Measurements from ENCODE around the gene ATXN7L1. TPM values are rescaled to one million over a fixed set of nuclear protein-coding genes. Genes with fewer than 3 reads are reported as not detected.

ATXN7L1 gene
- total and polyA plus RNA-seq, 2 of the 13 experiments (the other 11 are each of a cell fraction or from before 2014, with no cell fraction given) = 4.1 to 7.8 TPM

- BruUV-seq (replicated peaks) = no TSS peak
- no peak overlapping the region for H3K4me3 ChIP-seq (replicated peaks in 1 of 3; ENCODE audit: insufficient read depth in 1 of 3, low read depth in 2 of 3, low read length in 3 of 3)
- TF ChIP-seq SRSF4 (IDR thresholded peaks at IDR 0.05; ENCODE audit: low read depth, low read length, poor library complexity, severe bottlenecking) (no peak), ZNF263 (CRISPR knock-in tag; IDR thresholded peaks at IDR 0.05) (0 out of 2 replicates have a peak, but pooled peaks have one; percentile 46)
- H3K36me3 ChIP-seq (replicated peaks in 1 of 2; ENCODE audit: control insufficient read depth in 1 of 2, insufficient read depth in 2 of 2, low read length in 2 of 2) = peaks cover 0 to 3% of the 10 kb centered on the region in 2 experiments; a peak in 2 of 5 replicates
- no peaks in the 10 kb centered on the region for H4K20me1 ChIP-seq (ENCODE audit: insufficient read depth, low read length)
- in situ Hi-C loops (cut with HindIII; ENCODE audit: extremely low pct_ligation_motif_present, low pct_unique_long_range_greater_than_20kb) (no loop called here), intact Hi-C loops (cut with micrococcal nuclease; ENCODE audit: unreplicated experiment) (no loop called here)
- FAIRE-seq (no peak), ATAC-seq (peak; percentile 52; the same call in 2 of the 3 replicates), DNase-seq (ENCODE audit: low spot score) (no peak)
- H3K9me3 ChIP-seq (ENCODE audit: low read length) = no peaks in the 10 kb centered on the region
- H3K9ac ChIP-seq (ENCODE audit: insufficient read depth, low read depth, low read length) = no peak overlapping the region
- 90% methylated on average over 1 of the region's 1 CpG for WGBS (ENCODE audit: low lambda C conversion rate)
- H3K4me2 ChIP-seq (ENCODE audit: low read depth, low read length) = no peak overlapping the region
- ChIA-PET POLR2A (interaction anchor here (1.1 kb wide), 1 partner anchor 18 kb away, joined by 5 read pairs; no protein-coding TSS in a partner anchor), CTCF (ENCODE audit: low intra/inter-chr PET ratio, low total read pairs) (no interaction called here)
- H3K79me2 ChIP-seq (ENCODE audit: insufficient read depth, low read length) = peaks cover 2% of the 10 kb centered on the region
- no peaks in the 10 kb centered on the region for H3K27me3 ChIP-seq (ENCODE audit: control insufficient read depth in 1 of 2, insufficient read depth in 2 of 2, low read length in 2 of 2)
- H3K4me1 ChIP-seq (ENCODE audit: insufficient read depth, low read length) = 0 out of 2 replicates have a peak, but pooled peaks cover 6% of the 10 kb centered on the region
- H2AFZ ChIP-seq (ENCODE audit: low read length) = no peak overlapping the region
- H3K27ac ChIP-seq (ENCODE audit: extremely low read length, insufficient read depth, low read length) = no peak overlapping the region
Measured at GRCh38 chr7:105896407-105896911, 20.1 kb upstream of the ATXN7L1 start.

GRCh38 chr7:105894131-105894530, 17.7 kb upstream of the ATXN7L1 start:
- Histone ChIP-seq H3K4me2 (ENCODE audit: low read depth, low read length) (no peak overlapping the region), H3K79me2 (ENCODE audit: insufficient read depth, low read length) (no peaks in the 10 kb centered on the region), H2AFZ (ENCODE audit: low read length) (no peak overlapping the region), H3K4me1 (ENCODE audit: insufficient read depth, low read length) (0 out of 2 replicates have a peak, but pooled peaks cover 6% of the 10 kb centered on the region), H3K9me3 (ENCODE audit: low read length) (no peaks in the 10 kb centered on the region), H3K36me3 (replicated peaks in 1 of 2; ENCODE audit: control insufficient read depth in 1 of 2, insufficient read depth in 2 of 2, low read length in 2 of 2) (peaks cover 3 to 12% of the 10 kb centered on the region in 2 experiments; a peak in 3 of 5 replicates), H3K9ac (ENCODE audit: insufficient read depth, low read depth, low read length) (no peak overlapping the region), H3K27ac (ENCODE audit: extremely low read length, insufficient read depth, low read length) (no peak overlapping the region), H3K4me3 (replicated peaks in 1 of 3; ENCODE audit: insufficient read depth in 1 of 3, low read depth in 2 of 3, low read length in 3 of 3) (no peak overlapping the region), H3K27me3 (ENCODE audit: control insufficient read depth in 1 of 2, insufficient read depth in 2 of 2, low read length in 2 of 2) (no peaks in the 10 kb centered on the region), H4K20me1 (ENCODE audit: insufficient read depth, low read length) (no peaks in the 10 kb centered on the region)
- in situ Hi-C loops (cut with HindIII; ENCODE audit: extremely low pct_ligation_motif_present, low pct_unique_long_range_greater_than_20kb) = no loop called here
- WGBS (ENCODE audit: low lambda C conversion rate) = 96% methylated on average over 3 of the region's 3 CpGs
- no peak for ATAC-seq
- no TSS peak for BruUV-seq (replicated peaks)
- POLR2A ChIA-PET = no interaction called here
- CTCF ChIA-PET (ENCODE audit: low intra/inter-chr PET ratio, low total read pairs) = no interaction called here
- FAIRE-seq = no peak
- no peak for DNase-seq (ENCODE audit: low spot score)
- intact Hi-C loops (cut with micrococcal nuclease; ENCODE audit: unreplicated experiment) = no loop called here
- TF ChIP-seq ZGPAT (CRISPR knock-in tag; IDR thresholded peaks at IDR 0.05) = no peak
- TF ChIP-seq ZNF773 (CRISPR knock-in tag; IDR thresholded peaks at IDR 0.05; ENCODE audit: borderline replicate concordance) = no peak
- no peak for TF ChIP-seq NFKBIZ (CRISPR knock-in tag; IDR thresholded peaks at IDR 0.05)
- no peak for TF ChIP-seq YEATS2 (CRISPR knock-in tag; IDR thresholded peaks at IDR 0.05; ENCODE audit: borderline replicate concordance)
- TF ChIP-seq TEAD3 (CRISPR knock-in tag; optimal IDR thresholded peaks at IDR 0.05; ENCODE audit: borderline replicate concordance) = no peak
- no peak for TF ChIP-seq ZUFSP (CRISPR knock-in tag; IDR thresholded peaks at IDR 0.05; ENCODE audit: borderline replicate concordance)
- no peak for TF ChIP-seq ZNF883 (CRISPR knock-in tag; IDR thresholded peaks at IDR 0.05; ENCODE audit: not compliant biosample characterization)
- TF ChIP-seq TAF1 (CRISPR knock-in tag; IDR thresholded peaks at IDR 0.05) = no peak
- TF ChIP-seq ADNP (CRISPR knock-in tag; IDR thresholded peaks at IDR 0.05) = peak; percentile 47; the same call in 1 of the 2 replicates
- peak; percentile 83 for TF ChIP-seq ZMYM3 (CRISPR knock-in tag; IDR thresholded peaks at IDR 0.05)
- no peak for TF ChIP-seq TMF1 (CRISPR knock-in tag; IDR thresholded peaks at IDR 0.05; ENCODE audit: low read depth)
- TF ChIP-seq RAD51 (IDR thresholded peaks at IDR 0.05; ENCODE audit: borderline replicate concordance) = no peak
